NT2/D1 (cell line): ENCODE results near the gene PDZD4.

ENCODE experiments used
- YY1 ChIP-seq: IDR thresholded peaks from 2 replicates; pipeline ENCODE4 v1.6.1; 2011; ENCODE audit not compliant: insufficient read length, insufficient read depth
- ZNF274 ChIP-seq: IDR thresholded peaks from 2 replicates; pipeline ENCODE4 v1.6.1; 2011; ENCODE audit warnings: mild to moderate bottlenecking, low read depth, low read length

- TF ChIP-seq YY1, result no peak
- no peak for TF ChIP-seq ZNF274
Measured at GRCh38 chrX:153878345-153878744, 48.0 kb upstream of the PDZD4 start.
